Measurements from ENCODE around the gene TRMU. TPM values are rescaled to one million over a fixed set of nuclear protein-coding genes. Genes with fewer than 3 reads are reported as not detected.
A peak's percentile ranks its signal among the peaks of the same experiment; 100 is the strongest.

Gene TRMU
- total and polyA plus RNA-seq, 8 donors, result 15.0 to 58.0 (median 23.4) TPM

DNA sequence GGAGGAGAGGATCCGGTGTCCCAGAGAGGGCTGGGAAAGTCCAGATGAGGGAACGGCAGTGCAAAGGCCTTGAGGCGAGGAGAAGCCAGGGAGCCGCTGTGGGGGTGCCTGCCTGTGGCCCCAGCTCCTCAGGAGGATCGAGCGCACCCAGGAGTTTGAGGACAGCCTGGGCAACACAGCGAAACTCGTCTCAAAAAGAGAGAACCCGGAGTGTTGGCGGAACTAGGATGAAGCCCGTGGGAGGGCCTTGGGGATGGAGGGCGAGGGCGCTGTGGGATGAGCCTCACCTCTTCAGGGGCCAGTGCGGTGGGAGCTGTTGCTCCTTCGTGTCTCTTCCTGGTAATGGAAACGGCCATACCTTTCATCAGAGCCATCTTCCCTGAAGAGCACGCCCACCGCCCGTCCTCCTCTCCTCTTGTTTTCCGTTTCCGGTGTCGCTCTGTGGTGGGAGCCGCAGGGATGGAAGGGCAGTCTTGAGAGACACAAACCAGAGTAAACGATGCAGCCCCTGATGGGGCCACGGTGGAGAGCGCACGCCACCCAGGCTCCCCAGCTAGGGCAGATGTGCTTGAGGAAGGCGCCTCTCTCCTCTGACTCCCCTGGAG is 15.7 kb downstream of the TRMU start:
- TF ChIP-seq, protein P1, sequence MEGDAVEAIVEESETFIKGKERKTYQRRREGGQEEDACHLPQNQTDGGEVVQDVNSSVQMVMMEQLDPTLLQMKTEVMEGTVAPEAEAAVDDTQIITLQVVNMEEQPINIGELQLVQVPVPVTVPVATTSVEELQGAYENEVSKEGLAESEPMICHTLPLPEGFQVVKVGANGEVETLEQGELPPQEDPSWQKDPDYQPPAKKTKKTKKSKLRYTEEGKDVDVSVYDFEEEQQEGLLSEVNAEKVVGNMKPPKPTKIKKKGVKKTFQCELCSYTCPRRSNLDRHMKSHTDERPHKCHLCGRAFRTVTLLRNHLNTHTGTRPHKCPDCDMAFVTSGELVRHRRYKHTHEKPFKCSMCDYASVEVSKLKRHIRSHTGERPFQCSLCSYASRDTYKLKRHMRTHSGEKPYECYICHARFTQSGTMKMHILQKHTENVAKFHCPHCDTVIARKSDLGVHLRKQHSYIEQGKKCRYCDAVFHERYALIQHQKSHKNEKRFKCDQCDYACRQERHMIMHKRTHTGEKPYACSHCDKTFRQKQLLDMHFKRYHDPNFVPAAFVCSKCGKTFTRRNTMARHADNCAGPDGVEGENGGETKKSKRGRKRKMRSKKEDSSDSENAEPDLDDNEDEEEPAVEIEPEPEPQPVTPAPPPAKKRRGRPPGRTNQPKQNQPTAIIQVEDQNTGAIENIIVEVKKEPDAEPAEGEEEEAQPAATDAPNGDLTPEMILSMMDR (IDR thresholded peaks at IDR 0.05), result no peak
- WGBS, 2 donors, result 86 to 90% methylated on average over 28 of the region's 28 CpGs
- DNase-seq, result peak in 1 of 6 donors; percentile 60
- H3K9me3 ChIP-seq, result no peaks in the 10 kb centered on the region
- FAIRE-seq, result no peak
- ATAC-seq, result no peak
- no peak overlapping the region for H3K4me3 ChIP-seq
- H3K36me3 ChIP-seq, result peaks cover 0 to 32% (median 31%) of the 10 kb centered on the region in 3 donors
- no peaks in the 10 kb centered on the region for H3K27me3 ChIP-seq
- intact Hi-C loops (cut with DNase I), result loop anchor here in 2 of 3 donors (5.0 to 10.0 kb wide), 2 partner anchors 41 to 194 kb away; no protein-coding TSS in a partner anchor
- peaks cover 24 to 44% (median 39%) of the 10 kb centered on the region in 3 donors for H3K4me1 ChIP-seq
- no peak overlapping the region for H3K27ac ChIP-seq

DNA sequence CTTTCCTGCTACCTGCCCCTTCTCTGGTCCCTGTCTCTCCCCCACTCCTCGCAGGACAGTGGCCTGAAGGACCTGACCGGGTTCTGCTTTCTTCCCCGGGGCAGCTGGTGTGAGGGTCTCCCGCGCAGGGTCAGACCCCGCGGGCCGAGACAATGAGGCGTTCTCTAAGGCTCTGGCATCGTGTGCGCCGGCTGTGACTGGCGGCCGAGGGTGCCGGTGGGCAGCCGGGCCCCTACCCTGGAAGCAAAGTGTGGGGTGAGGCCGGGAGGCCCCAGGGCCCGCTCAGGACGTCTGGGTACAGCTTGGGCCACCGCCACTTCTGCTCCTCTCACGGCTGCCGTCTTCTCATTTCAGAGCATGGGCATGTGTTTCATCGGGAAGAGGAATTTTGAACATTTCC is 16.3 kb downstream of the TRMU start:
- WGBS, 2 donors, result 87 to 95% methylated on average over 23 of the region's 23 CpGs
- Histone ChIP-seq H3K36me3 (peaks cover 0 to 35% (median 32%) of the 10 kb centered on the region in 3 donors), H3K27me3 (no peaks in the 10 kb centered on the region), H3K4me1 (peaks cover 24 to 40% (median 34%) of the 10 kb centered on the region in 3 donors), H3K9me3 (no peaks in the 10 kb centered on the region), H3K4me3 (no peak overlapping the region), H3K27ac (peak overlapping the region in 1 of 4 donors; percentile 57)
- ATAC-seq (no peak), DNase-seq (peak in 2 of 6 donors; percentile 48 to 56), FAIRE-seq (no peak)
- intact Hi-C loops (cut with DNase I), result loop anchor here in 2 of 3 donors (5.0 to 10.0 kb wide), 2 partner anchors 41 to 193 kb away; no protein-coding TSS in a partner anchor
- TF ChIP-seq, protein P1 (IDR thresholded peaks at IDR 0.05), result no peak

GRCh38 chr22:46352276-46352675 is 16.8 kb downstream of the TRMU start:
- ATAC-seq (no peak), DNase-seq (peak in 2 of 6 donors; percentile 32 to 44), FAIRE-seq (no peak)
- no peaks in the 10 kb centered on the region for H3K27me3 ChIP-seq
- H3K36me3 ChIP-seq, result peaks cover 0 to 35% (median 32%) of the 10 kb centered on the region in 3 donors
- intact Hi-C loops (cut with DNase I), result loop anchor here in 2 of 3 donors (5.0 to 10.0 kb wide), 2 partner anchors 40 to 193 kb away; no protein-coding TSS in a partner anchor
- peaks cover 23 to 36% (median 29%) of the 10 kb centered on the region in 3 donors for H3K4me1 ChIP-seq
- TF ChIP-seq, protein P1 (IDR thresholded peaks at IDR 0.05), result no peak
- no peaks in the 10 kb centered on the region for H3K9me3 ChIP-seq
- 78 to 81% methylated on average over 10 of the region's 10 CpGs for WGBS, 2 donors
- peak overlapping the region in 2 of 4 donors; percentile 22 to 57 for H3K27ac ChIP-seq
- no peak overlapping the region for H3K4me3 ChIP-seq

- Histone ChIP-seq H3K4me1 (peaks cover 17 to 36% (median 26%) of the 10 kb centered on the region in 3 donors), H3K36me3 (peaks cover 0 to 35% (median 29%) of the 10 kb centered on the region in 3 donors), H3K4me3 (no peak overlapping the region), H3K27me3 (no peaks in the 10 kb centered on the region), H3K27ac (peak overlapping the region in 3 of 4 donors; percentile 47 to 57 (median 54)), H3K9me3 (no peaks in the 10 kb centered on the region)
- DNase-seq, result peak; percentile 81 to 94 (median 90)
- peak; percentile 74 to 82 (median 80) for ATAC-seq
- FAIRE-seq, result no peak
- TF ChIP-seq, protein P1 (IDR thresholded peaks at IDR 0.05), result no peak
- intact Hi-C loops (cut with DNase I), result loop anchor here in 2 of 3 donors (5.0 to 10.0 kb wide), 2 partner anchors 39 to 192 kb away; no protein-coding TSS in a partner anchor
- WGBS, 2 donors, result 53 to 54% methylated on average over 20 of the region's 20 CpGs
These were observed 17.3 kb downstream of the TRMU start for GRCh38 chr22:46352691-46353386.

Data from pancreas (tissue), 10 donors.